Measurements from ENCODE around the gene APBB2. TPM values are rescaled to one million over a fixed set of nuclear protein-coding genes. Genes with fewer than 3 reads are reported as not detected.
"Not testable (repeated sequence)": the region's sequence is repeated elsewhere in the genome, so short reads cannot be mapped to it uniquely, and the experiment has no call there.

Gene APBB2
- total RNA-seq, 2 experiments from 2014 or later: 1.5 to 1.7 TPM

DNA sequence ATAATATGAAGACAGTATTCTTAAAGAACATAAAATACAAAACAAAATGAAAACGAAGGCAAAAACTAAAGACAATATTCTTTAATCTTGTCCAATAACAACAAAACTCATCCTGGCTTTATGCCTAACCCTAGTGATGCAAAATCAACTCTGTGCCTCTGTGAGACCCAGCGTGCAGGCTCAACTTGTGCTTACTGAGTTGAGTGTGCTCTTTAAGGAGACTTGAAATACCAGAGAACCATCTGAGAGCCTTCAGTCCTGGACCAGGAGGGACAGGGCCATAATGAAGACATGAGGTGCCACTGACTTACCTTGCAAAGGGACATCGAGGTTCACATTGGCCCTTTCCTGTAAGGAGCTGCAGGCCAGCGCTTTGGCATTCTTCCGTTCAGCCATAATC lies 387.5 kb downstream of the APBB2 start:
- H3K4me3 Mint-ChIP-seq: no peak overlapping the region

DNA sequence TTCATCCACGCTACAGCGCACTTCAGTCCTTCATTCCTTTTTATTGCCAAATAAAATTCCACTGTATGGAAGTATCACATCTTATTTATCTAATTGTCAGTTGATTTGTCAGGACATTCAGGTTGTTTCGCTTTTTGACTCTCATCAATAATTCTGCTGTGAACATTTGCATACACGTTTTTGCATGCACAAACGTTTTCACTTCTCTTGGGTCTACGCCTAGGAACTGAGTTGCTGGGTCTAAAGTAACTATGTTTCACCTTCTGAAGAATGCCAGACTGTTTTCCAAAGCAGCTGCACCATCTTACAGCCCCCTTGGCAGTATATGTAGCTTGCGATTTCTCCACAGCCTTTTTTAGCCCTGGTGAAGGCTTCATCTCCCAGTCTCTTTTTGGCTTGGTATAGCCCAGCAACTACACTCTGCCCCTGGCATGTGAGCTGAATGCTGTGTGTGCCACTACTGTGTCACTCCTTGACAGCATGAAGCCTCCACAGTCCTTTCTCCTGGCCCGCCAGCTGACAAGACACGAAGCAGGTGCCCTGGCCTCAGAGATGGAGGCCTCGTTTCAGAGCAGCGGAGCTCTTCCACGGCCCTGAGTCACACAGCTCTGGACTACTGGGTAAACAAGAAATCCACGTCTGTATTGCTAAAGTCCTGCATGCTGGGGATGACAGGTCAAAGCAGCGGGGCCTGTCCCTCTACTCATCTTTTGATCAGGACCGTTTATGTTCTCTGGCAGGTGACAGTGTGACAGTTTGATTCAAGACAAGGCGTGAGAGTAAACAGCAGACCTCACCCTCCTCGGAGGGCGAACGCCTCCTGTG lies 389.1 kb downstream of the APBB2 start:
- CTCF ChIA-PET: no interaction called here

More for the DNA sequence above, 387.5 kb downstream of the APBB2 start:
- H3K36me3 Mint-ChIP-seq: no peaks in the 10 kb centered on the region
- intact Hi-C loops (cut with micrococcal nuclease): no loop called here
- ChIA-PET POLR2A (no interaction called here), CTCF (interaction anchor here (0.8 kb wide), 1 partner anchor 14 kb away, joined by 3 read pairs; no protein-coding TSS in a partner anchor)
- peaks cover 4% of the 10 kb centered on the region for H3K27me3 Mint-ChIP-seq
- DNase-seq: no peak
- H3K9me3 Mint-ChIP-seq: peaks cover 13% of the 10 kb centered on the region
- H3K4me1 Mint-ChIP-seq (ENCODE audit: low read depth): no peaks in the 10 kb centered on the region
- no peak overlapping the region for H3K27ac Mint-ChIP-seq

DNA sequence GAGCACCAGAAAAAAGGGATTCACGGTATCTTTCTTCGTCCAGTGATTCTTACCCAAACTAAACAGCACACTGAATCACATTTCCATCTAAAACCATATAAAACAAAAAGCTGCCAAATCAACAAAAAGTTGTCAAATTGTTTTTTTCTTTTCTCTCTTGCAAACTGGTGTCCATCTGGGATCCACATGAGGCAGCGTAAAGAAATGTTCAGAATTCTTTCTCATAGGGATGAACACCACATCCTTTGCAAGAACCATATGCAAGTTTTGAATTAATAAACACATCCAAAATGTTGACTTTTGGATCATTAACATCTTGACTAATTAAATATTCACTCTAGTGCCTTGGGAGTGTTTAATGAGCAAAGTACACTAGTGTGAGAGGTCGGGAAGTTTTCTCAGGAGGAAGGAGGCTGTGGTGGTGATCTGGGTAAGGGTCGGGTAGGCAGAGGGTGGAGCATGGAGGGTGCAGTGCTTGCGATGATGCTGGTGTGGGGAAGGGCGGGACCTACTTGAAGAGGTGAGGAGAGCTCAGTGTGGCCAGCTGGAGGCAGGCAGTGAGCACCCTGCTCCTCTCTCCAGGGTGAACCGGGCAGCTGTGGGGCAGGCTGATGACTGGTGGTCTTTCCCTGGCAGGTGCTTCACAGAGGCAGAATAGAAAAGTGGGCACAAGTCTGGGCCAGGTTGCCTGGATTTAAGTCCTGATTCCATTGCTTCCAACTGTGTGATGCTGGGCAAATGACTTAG lies 391.7 kb downstream of the APBB2 start:
- H3K27me3 Mint-ChIP-seq: peaks cover 4% of the 10 kb centered on the region
- ChIA-PET POLR2A (no interaction called here), CTCF (no interaction called here)
- intact Hi-C loops (cut with micrococcal nuclease): no loop called here
- peaks cover 5% of the 10 kb centered on the region for H3K9me3 Mint-ChIP-seq
- no peak overlapping the region for H3K27ac Mint-ChIP-seq
- no peak for DNase-seq
- no peak overlapping the region for H3K4me3 Mint-ChIP-seq
- H3K36me3 Mint-ChIP-seq: no peaks in the 10 kb centered on the region
- H3K4me1 Mint-ChIP-seq (ENCODE audit: low read depth): no peaks in the 10 kb centered on the region

More for the DNA sequence above, 389.1 kb downstream of the APBB2 start:
- no peak for DNase-seq
- Mint-ChIP-seq H3K9me3 (peaks cover 13% of the 10 kb centered on the region), H3K4me1 (ENCODE audit: low read depth) (no peaks in the 10 kb centered on the region), H3K4me3 (no peak overlapping the region), H3K36me3 (no peaks in the 10 kb centered on the region), H3K27me3 (peaks cover 4% of the 10 kb centered on the region), H3K27ac (no peak overlapping the region)
- POLR2A ChIA-PET: no interaction called here
- intact Hi-C loops (cut with micrococcal nuclease): no loop called here

DNA sequence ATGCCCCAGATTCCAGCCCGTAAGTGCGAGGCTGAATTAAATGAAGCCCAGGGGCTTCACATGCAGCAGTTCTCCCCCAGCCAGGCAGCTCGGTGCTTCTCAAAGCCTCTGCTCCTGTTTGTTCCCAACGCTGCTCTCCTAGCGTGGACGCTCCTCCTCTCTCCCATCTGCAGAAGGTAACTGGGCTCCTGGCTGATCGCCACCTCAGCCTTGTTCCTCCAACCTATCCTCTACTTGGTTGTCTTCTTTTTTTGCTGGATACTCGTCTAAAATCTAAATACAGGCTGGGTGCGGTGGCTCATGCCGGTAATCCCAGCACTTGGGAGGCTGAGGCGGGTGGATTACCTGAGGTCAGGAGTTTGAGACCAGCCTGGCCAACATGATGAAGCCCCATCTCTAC lies 394.2 kb downstream of the APBB2 start:
- POLR2A ChIA-PET: no interaction called here
- no peak for DNase-seq
- intact Hi-C loops (cut with micrococcal nuclease): no loop called here
- CTCF ChIA-PET: no interaction called here
- Mint-ChIP-seq H3K4me3 (no peak overlapping the region), H3K4me1 (ENCODE audit: low read depth) (no peaks in the 10 kb centered on the region), H3K36me3 (no peaks in the 10 kb centered on the region), H3K9me3 (no peaks in the 10 kb centered on the region), H3K27me3 (peaks cover 4% of the 10 kb centered on the region), H3K27ac (no peak overlapping the region)

DNA sequence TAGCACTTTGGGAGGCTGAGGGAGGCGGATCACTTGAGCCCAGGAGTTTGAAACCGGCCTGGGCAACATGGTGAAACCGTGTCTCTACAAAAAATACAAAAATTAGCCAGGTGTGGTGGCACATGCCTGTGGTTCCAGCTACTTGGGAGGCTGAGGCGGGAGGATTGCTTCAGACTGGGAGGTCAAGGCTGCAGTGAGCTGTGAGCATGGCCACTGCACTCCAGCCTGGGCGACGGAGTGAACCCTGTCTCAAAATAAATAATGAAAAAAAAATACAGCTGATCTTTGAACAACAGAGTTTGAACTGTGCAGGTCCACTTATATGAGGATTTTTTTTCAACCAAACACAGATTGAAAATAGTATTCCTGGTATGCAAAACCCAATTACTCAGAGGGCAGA lies 397.2 kb downstream of the APBB2 start:
- H3K36me3 Mint-ChIP-seq; H3K27ac Mint-ChIP-seq; H3K27me3 Mint-ChIP-seq; POLR2A ChIA-PET; H3K9me3 Mint-ChIP-seq; CTCF ChIA-PET; intact Hi-C loops (cut with micrococcal nuclease); H3K4me3 Mint-ChIP-seq; DNase-seq; H3K4me1 Mint-ChIP-seq (ENCODE audit: low read depth): not testable (repeated sequence)

DNA sequence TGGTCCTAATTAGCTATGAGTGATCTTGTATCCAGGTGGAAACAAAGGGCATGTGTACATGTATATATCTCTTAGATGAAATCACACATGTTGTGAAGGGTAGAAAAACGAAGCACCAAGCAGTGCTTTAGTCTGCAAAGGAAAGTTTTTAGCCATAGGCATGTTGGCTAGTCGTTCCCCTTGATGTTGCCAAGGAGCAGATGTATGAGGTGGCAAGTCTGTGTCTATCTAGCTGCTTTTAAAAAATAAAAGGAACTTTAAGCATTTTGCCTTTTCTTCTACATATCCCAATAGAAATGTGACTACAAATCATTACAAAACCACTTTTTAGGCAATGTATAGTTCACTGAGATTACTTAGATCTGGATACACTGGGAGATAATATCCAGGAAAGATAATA lies 401.5 kb downstream of the APBB2 start:
- no peak overlapping the region for H3K4me3 Mint-ChIP-seq
- no peaks in the 10 kb centered on the region for H3K4me1 Mint-ChIP-seq (ENCODE audit: low read depth)
- ChIA-PET POLR2A (no interaction called here), CTCF (interaction anchor here (0.8 kb wide), 1 partner anchor 28 kb away, joined by 3 read pairs; no protein-coding TSS in a partner anchor)
- no peak for DNase-seq
- no peaks in the 10 kb centered on the region for H3K9me3 Mint-ChIP-seq
- peaks cover 11% of the 10 kb centered on the region for H3K27me3 Mint-ChIP-seq
- intact Hi-C loops (cut with micrococcal nuclease): no loop called here
- H3K27ac Mint-ChIP-seq: no peak overlapping the region
- no peaks in the 10 kb centered on the region for H3K36me3 Mint-ChIP-seq

DNA sequence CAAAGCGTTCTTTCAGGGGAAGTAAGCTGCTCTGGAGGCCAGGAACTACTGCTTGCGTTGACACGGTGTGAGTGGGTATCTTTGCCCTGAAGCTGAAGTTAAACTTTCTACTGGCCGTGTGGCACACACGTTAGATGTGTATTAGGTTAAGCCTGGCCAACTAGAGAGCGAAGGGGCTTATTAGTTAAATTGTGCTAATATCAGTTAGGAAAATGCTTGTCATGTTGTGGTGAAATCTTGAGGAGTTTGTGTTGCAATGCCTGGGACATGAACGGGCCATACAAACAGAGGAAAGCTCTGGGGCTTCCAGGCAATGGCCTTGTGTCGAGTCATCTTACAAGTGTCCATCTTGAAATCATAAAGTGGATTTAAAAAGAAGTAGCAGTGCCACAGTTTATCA lies 402.0 kb downstream of the APBB2 start:
- Mint-ChIP-seq H3K36me3 (no peaks in the 10 kb centered on the region), H3K9me3 (no peaks in the 10 kb centered on the region), H3K27me3 (peaks cover 13% of the 10 kb centered on the region), H3K4me3 (no peak overlapping the region), H3K4me1 (ENCODE audit: low read depth) (no peaks in the 10 kb centered on the region), H3K27ac (no peak overlapping the region)
- CTCF ChIA-PET: interaction anchor here (0.8 kb wide), 1 partner anchor 29 kb away, joined by 3 read pairs; no protein-coding TSS in a partner anchor
- intact Hi-C loops (cut with micrococcal nuclease): no loop called here
- POLR2A ChIA-PET: no interaction called here
- DNase-seq: no peak

DNA sequence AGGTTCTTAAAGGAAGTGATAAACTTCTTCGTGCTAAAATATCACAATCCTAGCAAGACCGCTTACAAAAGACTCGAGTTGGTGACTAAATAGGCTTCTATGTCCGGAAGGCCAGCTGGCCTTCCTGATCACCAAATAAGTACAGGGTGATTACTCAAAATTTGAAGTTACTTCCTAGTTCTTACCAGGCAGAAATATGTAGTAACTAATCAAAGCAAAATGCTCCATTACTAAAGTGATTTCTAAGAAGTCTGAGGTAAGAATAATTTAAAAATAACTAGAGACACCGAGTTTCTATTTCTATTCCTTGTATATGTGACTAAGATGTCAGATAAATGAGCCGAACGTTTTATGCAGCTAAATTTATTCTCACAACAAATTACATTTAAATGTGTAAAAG lies 402.4 kb downstream of the APBB2 start:
- H3K4me3 Mint-ChIP-seq: no peak overlapping the region
- POLR2A ChIA-PET: no interaction called here
- intact Hi-C loops (cut with micrococcal nuclease): no loop called here
- H3K27me3 Mint-ChIP-seq: peaks cover 13% of the 10 kb centered on the region
- CTCF ChIA-PET: interaction anchor here (0.8 to 1.3 kb wide), 2 partner anchors 29 kb away, joined by 3 read pairs; no protein-coding TSS in a partner anchor
- H3K9me3 Mint-ChIP-seq: no peaks in the 10 kb centered on the region
- no peaks in the 10 kb centered on the region for H3K4me1 Mint-ChIP-seq (ENCODE audit: low read depth)
- DNase-seq: no peak
- H3K27ac Mint-ChIP-seq: no peak overlapping the region
- no peaks in the 10 kb centered on the region for H3K36me3 Mint-ChIP-seq

DNA sequence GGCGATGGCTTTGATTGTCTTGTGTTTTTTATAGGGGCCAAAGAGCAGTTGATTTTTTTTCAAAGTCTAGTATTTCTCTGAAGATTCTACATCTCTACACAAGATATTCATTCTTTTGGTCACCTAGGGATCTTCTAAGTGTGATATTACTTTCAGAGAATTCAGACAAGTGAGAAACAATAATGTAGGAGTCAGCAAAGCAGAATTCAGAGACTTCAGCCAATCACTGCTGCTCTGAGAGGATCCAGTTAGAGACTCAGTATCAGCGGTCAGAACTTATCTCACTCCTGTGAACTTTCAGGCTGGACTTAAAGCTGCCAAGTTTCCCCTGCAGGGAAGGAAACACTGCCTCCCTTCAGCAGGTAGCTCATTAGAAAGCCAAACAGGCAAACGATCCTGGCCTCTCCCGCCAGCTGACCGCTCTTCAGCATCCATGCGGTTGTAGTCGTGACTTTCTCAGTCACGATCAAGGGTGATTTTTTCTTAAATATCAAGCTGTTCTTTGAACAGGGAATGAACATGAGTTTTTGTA lies 405.4 kb downstream of the APBB2 start:
- intact Hi-C loops (cut with micrococcal nuclease): no loop called here
- ChIA-PET CTCF (no interaction called here), POLR2A (no interaction called here)
- peaks cover 13% of the 10 kb centered on the region for H3K27me3 Mint-ChIP-seq
- DNase-seq: no peak
- H3K27ac Mint-ChIP-seq: no peak overlapping the region
- no peak overlapping the region for H3K4me3 Mint-ChIP-seq
- H3K36me3 Mint-ChIP-seq: no peaks in the 10 kb centered on the region
- no peaks in the 10 kb centered on the region for H3K9me3 Mint-ChIP-seq
- no peaks in the 10 kb centered on the region for H3K4me1 Mint-ChIP-seq (ENCODE audit: low read depth)

DNA sequence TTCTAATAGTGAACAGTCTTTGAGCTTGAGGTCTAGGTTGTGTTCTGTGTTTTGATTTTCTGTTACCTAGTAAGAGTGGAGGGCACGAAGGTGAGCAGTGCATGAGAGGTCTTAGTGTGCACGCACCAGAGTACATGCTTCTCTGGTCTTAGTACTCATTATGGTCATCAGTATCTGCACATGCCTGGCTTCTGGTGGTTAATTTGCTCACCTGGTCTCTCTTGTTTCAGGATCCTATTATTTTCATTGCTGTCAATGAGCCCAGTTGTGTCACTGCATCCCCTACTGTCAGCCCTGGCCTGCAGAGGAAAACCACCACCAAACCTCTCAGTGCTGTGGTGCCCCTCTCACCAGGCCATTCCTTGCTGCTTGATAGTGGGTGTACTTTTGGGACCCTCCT lies 409.7 kb downstream of the APBB2 start:
- no peaks in the 10 kb centered on the region for H3K9me3 Mint-ChIP-seq
- DNase-seq: no peak
- intact Hi-C loops (cut with micrococcal nuclease): no loop called here
- H3K4me3 Mint-ChIP-seq: no peak overlapping the region
- no peaks in the 10 kb centered on the region for H3K36me3 Mint-ChIP-seq
- ChIA-PET CTCF (interaction anchor here (0.6 kb wide), 1 partner anchor 609 kb away, joined by 3 read pairs; no protein-coding TSS in a partner anchor), POLR2A (no interaction called here)
- H3K4me1 Mint-ChIP-seq (ENCODE audit: low read depth): no peaks in the 10 kb centered on the region
- peaks cover 15% of the 10 kb centered on the region for H3K27me3 Mint-ChIP-seq
- H3K27ac Mint-ChIP-seq: no peak overlapping the region

DNA sequence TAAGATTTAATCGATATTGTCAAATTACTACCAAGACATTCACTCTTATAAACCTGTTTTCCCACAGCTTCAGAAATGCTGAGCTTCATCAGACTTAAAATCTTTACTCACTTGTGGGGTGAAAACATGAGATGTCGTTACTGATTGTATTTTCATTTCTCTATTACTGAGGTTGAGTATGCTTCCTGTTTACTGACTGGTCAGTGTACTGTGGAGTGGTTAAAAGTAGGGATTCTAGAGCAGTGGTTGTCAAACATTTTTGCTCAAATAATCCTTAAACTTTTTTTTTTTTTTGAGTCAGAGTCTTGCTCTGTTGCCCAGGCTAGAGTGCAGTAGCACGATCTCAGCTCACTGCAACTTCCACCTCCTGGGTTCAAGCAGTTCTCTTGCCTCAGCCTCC lies 414.3 kb downstream of the APBB2 start:
- no peak overlapping the region for H3K4me3 Mint-ChIP-seq
- H3K27ac Mint-ChIP-seq: no peak overlapping the region
- no peak for DNase-seq
- no peaks in the 10 kb centered on the region for H3K4me1 Mint-ChIP-seq (ENCODE audit: low read depth)
- intact Hi-C loops (cut with micrococcal nuclease): no loop called here
- no peaks in the 10 kb centered on the region for H3K9me3 Mint-ChIP-seq
- POLR2A ChIA-PET: interaction anchor here (0.5 kb wide), 1 partner anchor 379 kb away, joined by 3 read pairs; no protein-coding TSS in a partner anchor
- peaks cover 2% of the 10 kb centered on the region for H3K27me3 Mint-ChIP-seq
- no peaks in the 10 kb centered on the region for H3K36me3 Mint-ChIP-seq
- CTCF ChIA-PET: interaction anchor here (1.8 kb wide), 1 partner anchor 41 kb away, joined by 5 read pairs; no protein-coding TSS in a partner anchor

DNA sequence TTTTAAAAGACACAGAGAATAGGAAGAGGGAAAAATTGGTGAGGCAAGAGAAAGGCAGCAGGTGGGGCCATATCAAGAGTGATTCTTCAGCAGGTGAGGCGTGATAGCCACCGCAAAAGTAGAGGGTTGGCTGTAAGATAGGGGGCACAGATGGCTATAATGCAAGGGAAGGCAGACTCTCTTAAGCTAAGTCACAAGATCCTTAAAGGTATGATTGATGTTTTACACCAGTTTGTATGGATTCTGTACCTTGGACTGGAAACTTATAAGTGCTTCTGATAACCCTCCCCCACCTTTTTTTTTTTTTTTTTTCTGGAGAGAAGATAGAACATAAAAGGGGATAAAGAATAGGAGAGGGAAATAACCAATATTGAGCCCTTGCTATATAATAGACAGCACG lies 424.6 kb downstream of the APBB2 start:
- Mint-ChIP-seq H3K27ac (no peak overlapping the region), H3K4me1 (ENCODE audit: low read depth) (no peaks in the 10 kb centered on the region), H3K27me3 (peaks cover 9% of the 10 kb centered on the region), H3K4me3 (no peak overlapping the region), H3K36me3 (no peaks in the 10 kb centered on the region), H3K9me3 (no peaks in the 10 kb centered on the region)
- no peak for DNase-seq
- intact Hi-C loops (cut with micrococcal nuclease): no loop called here
- POLR2A ChIA-PET: no interaction called here
- CTCF ChIA-PET: no interaction called here

Measured in activated CD4-positive, alpha-beta memory T cell treated with anti-CD3 and anti-CD28 coated beads for 36 hours (primary cell).